Measurements from ENCODE around the gene UNC13A. TPM values are rescaled to one million over a fixed set of nuclear protein-coding genes. Genes with fewer than 3 reads are reported as not detected.

UNC13A gene
- total RNA-seq, 3 donors from 2014 or later (not counting 1 experiment from before 2014, with no cell fraction given), result not detected

DNA sequence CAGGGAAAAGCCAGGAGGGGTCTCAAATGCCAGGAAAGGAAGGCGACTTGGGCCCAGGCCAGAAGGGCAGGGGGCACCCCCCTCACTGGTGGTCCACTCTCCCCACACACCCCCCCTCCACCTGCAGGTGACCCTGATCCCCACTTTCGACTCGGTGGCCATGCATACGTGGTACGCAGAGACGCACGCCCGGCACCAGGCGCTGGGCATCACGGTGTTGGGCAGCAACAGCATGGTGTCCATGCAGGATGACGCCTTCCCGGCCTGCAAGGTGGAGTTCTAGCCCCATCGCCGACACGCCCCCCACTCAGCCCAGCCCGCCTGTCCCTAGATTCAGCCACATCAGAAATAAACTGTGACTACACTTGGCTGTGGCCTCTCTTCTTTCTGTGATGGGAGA lies 46.0 kb upstream of the UNC13A start:
- no peaks in the 10 kb centered on the region for H3K9me3 Mint-ChIP-seq
- H3K9me3 ChIP-seq (ENCODE audit: control insufficient read depth, insufficient read depth, low read length), result no peaks in the 10 kb centered on the region
- H3K36me3 Mint-ChIP-seq, result no peaks in the 10 kb centered on the region
- no peak overlapping the region for H3K4me3 Mint-ChIP-seq
- WGBS (ENCODE audit: insufficient coverage), result 97% methylated on average over 16 of the region's 16 CpGs
- H3K27ac ChIP-seq (ENCODE audit: low read length), result no peak overlapping the region
- intact Hi-C loops (cut with micrococcal nuclease), result no loop called here
- peaks cover 40% of the 10 kb centered on the region for H3K36me3 ChIP-seq (ENCODE audit: control insufficient read depth, insufficient read depth, low read length)
- no peaks in the 10 kb centered on the region for H3K27me3 ChIP-seq (ENCODE audit: control insufficient read depth, insufficient read depth, low read length)
- DNase-seq, result no peak
- TF ChIP-seq, protein P1, sequence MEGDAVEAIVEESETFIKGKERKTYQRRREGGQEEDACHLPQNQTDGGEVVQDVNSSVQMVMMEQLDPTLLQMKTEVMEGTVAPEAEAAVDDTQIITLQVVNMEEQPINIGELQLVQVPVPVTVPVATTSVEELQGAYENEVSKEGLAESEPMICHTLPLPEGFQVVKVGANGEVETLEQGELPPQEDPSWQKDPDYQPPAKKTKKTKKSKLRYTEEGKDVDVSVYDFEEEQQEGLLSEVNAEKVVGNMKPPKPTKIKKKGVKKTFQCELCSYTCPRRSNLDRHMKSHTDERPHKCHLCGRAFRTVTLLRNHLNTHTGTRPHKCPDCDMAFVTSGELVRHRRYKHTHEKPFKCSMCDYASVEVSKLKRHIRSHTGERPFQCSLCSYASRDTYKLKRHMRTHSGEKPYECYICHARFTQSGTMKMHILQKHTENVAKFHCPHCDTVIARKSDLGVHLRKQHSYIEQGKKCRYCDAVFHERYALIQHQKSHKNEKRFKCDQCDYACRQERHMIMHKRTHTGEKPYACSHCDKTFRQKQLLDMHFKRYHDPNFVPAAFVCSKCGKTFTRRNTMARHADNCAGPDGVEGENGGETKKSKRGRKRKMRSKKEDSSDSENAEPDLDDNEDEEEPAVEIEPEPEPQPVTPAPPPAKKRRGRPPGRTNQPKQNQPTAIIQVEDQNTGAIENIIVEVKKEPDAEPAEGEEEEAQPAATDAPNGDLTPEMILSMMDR (IDR thresholded peaks at IDR 0.05), result no peak
- H3K4me1 Mint-ChIP-seq, result peaks cover 8 to 30% of the 10 kb centered on the region in 2 donors
- ATAC-seq, result no peak
- H3K27ac Mint-ChIP-seq, result no peak overlapping the region
- no peak overlapping the region for H3K4me3 ChIP-seq (ENCODE audit: low read length)
- no peaks in the 10 kb centered on the region for H3K4me1 ChIP-seq (ENCODE audit: control insufficient read depth, insufficient read depth, low read length)
- no peaks in the 10 kb centered on the region for H3K27me3 Mint-ChIP-seq (ENCODE audit: low read depth in 2 of 2)

DNA sequence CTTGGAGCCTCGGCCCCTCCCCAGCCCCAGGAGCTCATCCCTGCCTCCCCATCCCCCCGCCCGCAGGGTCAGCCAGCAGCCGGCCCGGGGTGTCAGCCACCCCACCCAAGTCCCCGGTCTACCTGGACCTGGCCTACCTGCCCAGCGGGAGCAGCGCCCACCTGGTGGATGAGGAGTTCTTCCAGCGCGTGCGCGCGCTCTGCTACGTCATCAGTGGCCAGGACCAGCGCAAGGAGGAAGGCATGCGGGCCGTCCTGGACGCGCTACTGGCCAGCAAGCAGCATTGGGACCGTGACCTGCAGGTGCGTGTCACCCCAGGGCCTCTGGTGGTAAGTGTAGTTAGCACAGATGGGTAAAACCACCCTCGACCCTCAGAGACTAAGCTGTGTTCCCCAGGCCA lies 45.0 kb upstream of the UNC13A start:
- TF ChIP-seq, protein P1 (IDR thresholded peaks at IDR 0.05), result no peak

DNA sequence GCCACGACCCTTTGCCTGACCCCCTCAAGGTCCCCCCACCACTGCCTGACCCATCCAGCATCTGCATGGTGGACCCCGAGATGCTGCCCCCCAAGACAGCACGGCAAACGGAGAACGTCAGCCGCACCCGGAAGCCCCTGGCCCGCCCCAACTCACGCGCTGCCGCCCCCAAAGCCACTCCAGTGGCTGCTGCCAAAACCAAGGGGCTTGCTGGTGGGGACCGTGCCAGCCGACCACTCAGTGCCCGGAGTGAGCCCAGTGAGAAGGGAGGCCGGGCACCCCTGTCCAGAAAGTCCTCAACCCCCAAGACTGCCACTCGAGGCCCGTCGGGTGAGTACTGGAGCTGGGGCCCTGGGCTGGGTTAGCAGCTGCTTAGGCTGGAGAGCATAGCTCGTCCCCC lies 39.7 kb upstream of the UNC13A start:
- H3K27me3 Mint-ChIP-seq (ENCODE audit: low read depth in 2 of 2), result no peaks in the 10 kb centered on the region
- intact Hi-C loops (cut with micrococcal nuclease), result loop anchor here (2.0 kb wide), 1 partner anchor 35 kb away; no protein-coding TSS in a partner anchor
- 97% methylated on average over 19 of the region's 19 CpGs for whole genome bisulfite sequencing (ENCODE audit: insufficient coverage)
- Histone ChIP-seq H3K4me3 (ENCODE audit: low read length) (no peak overlapping the region), H3K27ac (ENCODE audit: low read length) (no peak overlapping the region), H3K9me3 (ENCODE audit: control insufficient read depth, insufficient read depth, low read length) (no peaks in the 10 kb centered on the region), H3K4me1 (ENCODE audit: control insufficient read depth, insufficient read depth, low read length) (no peaks in the 10 kb centered on the region), H3K36me3 (ENCODE audit: control insufficient read depth, insufficient read depth, low read length) (peaks cover 54% of the 10 kb centered on the region), H3K27me3 (ENCODE audit: control insufficient read depth, insufficient read depth, low read length) (no peaks in the 10 kb centered on the region)
- H3K36me3 Mint-ChIP-seq, result no peaks in the 10 kb centered on the region
- peaks cover 8 to 42% of the 10 kb centered on the region in 2 donors for H3K4me1 Mint-ChIP-seq
- H3K27ac Mint-ChIP-seq, result no peak overlapping the region
- H3K9me3 Mint-ChIP-seq, result no peaks in the 10 kb centered on the region
- TF ChIP-seq, protein P1 (IDR thresholded peaks at IDR 0.05), result no peak
- DNase-seq (no peak), ATAC-seq (no peak)
- no peak overlapping the region for H3K4me3 Mint-ChIP-seq

More for the DNA sequence above, 45.0 kb upstream of the UNC13A start:
- Histone ChIP-seq H3K4me1 (ENCODE audit: control insufficient read depth, insufficient read depth, low read length) (no peaks in the 10 kb centered on the region), H3K4me3 (ENCODE audit: low read length) (no peak overlapping the region), H3K36me3 (ENCODE audit: control insufficient read depth, insufficient read depth, low read length) (peaks cover 45% of the 10 kb centered on the region), H3K27me3 (ENCODE audit: control insufficient read depth, insufficient read depth, low read length) (no peaks in the 10 kb centered on the region), H3K9me3 (ENCODE audit: control insufficient read depth, insufficient read depth, low read length) (no peaks in the 10 kb centered on the region), H3K27ac (ENCODE audit: low read length) (no peak overlapping the region)
- Mint-ChIP-seq H3K27me3 (ENCODE audit: low read depth in 2 of 2) (no peaks in the 10 kb centered on the region), H3K9me3 (no peaks in the 10 kb centered on the region), H3K27ac (no peak overlapping the region), H3K4me1 (peaks cover 8 to 30% of the 10 kb centered on the region in 2 donors), H3K36me3 (no peaks in the 10 kb centered on the region), H3K4me3 (no peak overlapping the region)
- intact Hi-C loops (cut with micrococcal nuclease), result no loop called here
- WGBS (ENCODE audit: insufficient coverage), result 97% methylated on average over 20 of the region's 22 CpGs
- DNase-seq (no peak), ATAC-seq (no peak)

All from natural killer cell (primary cell).